K562 (cell line): ENCODE measurements around the gene ACTR3C. TPM values are rescaled to one million over a fixed set of nuclear protein-coding genes. Genes with fewer than 3 reads are reported as not detected.
A peak's percentile ranks its signal among the peaks of the same experiment; 100 is the strongest.

Experiments
- ATAC-seq: fragments of 200-7000 bp; cut with Tn5 transposase; 3 replicates; pipeline ENCODE4 v1.9.1; 2020; ENCODE audit warnings: moderate library complexity
- BruUV-seq: library from RNA; stranded (reverse); fragments of 400-500 nt; replicated peaks from 2 replicates; lab custom pipeline; 2021; lab: Mats Ljungman, UMichigan
- CTCF ChIA-PET: fragments of 300-600 bp; formaldehyde crosslinking; extraction: SDS; loops from one replicate; lab custom pipeline; 2021; ENCODE audit warnings: low intra/inter-chr PET ratio; lab: Yijun Ruan, JAX
- POLR2A ChIA-PET: fragments of 300-600, 350-650 bp; sonication (Branson Sonifier 250); formaldehyde crosslinking; extraction: SDS; loops from one replicate; lab custom pipeline; 2021; ENCODE audit warnings: antibody characterized with exemption, inconsistent platforms; lab: Yijun Ruan, JAX
- DNase-seq, 4 experiments: peaks; one replicate each; pipeline versions ENCODE4 v3.0.0 to v3.0.0-alpha.2; 2011 to 2018; ENCODE audit warnings: low spot score in 3 of 4, mixed read lengths in 3 of 4; ENCODE audit errors: extremely low read depth in 1 of 4
- FAIRE-seq: peaks from 2 replicates; lab custom pipeline; 2011; peaks lifted over from hg19 to GRCh38; lab: Jason Lieb, UNC
- H2AFZ ChIP-seq: 2 replicates; pipeline ENCODE4 v1.6.0; 2011; ENCODE audit warnings: low read depth, low read length, control low read depth, inconsistent platforms
- H3K27ac ChIP-seq: fragments of 200-600 bp; 3 replicates; pipeline ENCODE4 v1.8.0; 2011; ENCODE audit warnings: low read depth, mild to moderate bottlenecking, control low read depth, inconsistent platforms, low read length, moderate library complexity, mixed read lengths; ENCODE audit errors: extremely low read depth
- H3K27me3 ChIP-seq, 2 experiments: fragments of 300-600 bp in 1 of 2; 2 replicates in 1 of 2; 3 replicates in 1 of 2; pipeline versions ENCODE4 v1.6.0 to v1.8.0; 2011; ENCODE audit warnings: inconsistent platforms in 2 of 2, low read length in 2 of 2, mild to moderate bottlenecking in 1 of 2, mixed read lengths in 1 of 2, moderate library complexity in 1 of 2; ENCODE audit not compliant: control insufficient read depth in 2 of 2, insufficient read depth in 2 of 2
- H3K36me3 ChIP-seq: fragments of 300-600 bp; 3 replicates; pipeline ENCODE4 v1.8.0; 2011; ENCODE audit warnings: mild to moderate bottlenecking, low read length, inconsistent platforms; ENCODE audit not compliant: control insufficient read depth, insufficient read depth
- H3K4me1 ChIP-seq, 2 experiments: fragments of 200-600 bp in 1 of 2; replicated peaks in 1 of 2; 2 replicates in 1 of 2; 3 replicates in 1 of 2; pipeline versions ENCODE4 v1.5.1 to v1.8.0; 2011; ENCODE audit warnings: inconsistent platforms in 2 of 2, low read length in 2 of 2, mild to moderate bottlenecking in 1 of 2, mixed read lengths in 1 of 2, moderate library complexity in 1 of 2; ENCODE audit not compliant: control insufficient read depth in 2 of 2, insufficient read depth in 2 of 2
- H3K4me2 ChIP-seq: 2 replicates; pipeline ENCODE4 v1.6.1; 2011; ENCODE audit warnings: low read length, control low read depth, inconsistent platforms, mixed read lengths; ENCODE audit not compliant: insufficient read depth
- H3K4me3 ChIP-seq: fragments of 200-600 bp; sonication (generic), shearing (Covaris generic); 2 replicates; pipeline ENCODE4 v1.5.1; 2016; ENCODE audit warnings: control low read depth, inconsistent platforms
- H3K79me2 ChIP-seq: fragments of 200-600 bp; 3 replicates; pipeline ENCODE4 v1.8.0; 2011; ENCODE audit warnings: low read length, inconsistent platforms; ENCODE audit not compliant: control insufficient read depth, insufficient read depth
- H3K9ac ChIP-seq, 2 experiments: 2 replicates each; pipeline versions ENCODE4 v1.6.0 to v1.6.1; 2011; ENCODE audit warnings: low read depth in 2 of 2, low read length in 2 of 2, control low read depth in 1 of 2, inconsistent platforms in 1 of 2, mild to moderate bottlenecking in 1 of 2, mixed read lengths in 1 of 2; ENCODE audit not compliant: insufficient read depth in 1 of 2
- H3K9me1 ChIP-seq: one replicate; pipeline ENCODE4 v1.6.0; 2011; ENCODE audit warnings: inconsistent platforms, mild to moderate bottlenecking, low read length, moderate library complexity; ENCODE audit not compliant: control insufficient read depth, insufficient read depth
- H3K9me3 ChIP-seq: replicated peaks from 2 replicates; pipeline ENCODE4 v1.5.1; 2011; ENCODE audit warnings: low read depth, low read length, inconsistent platforms; ENCODE audit not compliant: control insufficient read depth, insufficient read depth
- H4K20me1 ChIP-seq: replicated peaks from 2 replicates; pipeline ENCODE4 v1.6.1; 2011; ENCODE audit warnings: low read length, inconsistent platforms, mixed read lengths; ENCODE audit not compliant: control insufficient read depth, insufficient read depth
- CHCHD3 ChIP-seq: fragments of 250-450 bp; sonication (Bioruptor Pico); IDR thresholded peaks from 2 replicates; pipeline ENCODE4 v2.1.2; 2022; ENCODE audit warnings: mild to moderate bottlenecking
- GATAD2A ChIP-seq: fragments of 450-650 bp; IDR thresholded peaks from 2 replicates; pipeline ENCODE4 v1.6.1; 2017
- HLTF ChIP-seq: fragments of 450-650 bp; IDR thresholded peaks from 2 replicates; pipeline ENCODE4 v1.6.1; 2016
- JUN ChIP-seq, 2 experiments: sonication (generic) in 1 of 2; formaldehyde crosslinking in 1 of 2; IDR thresholded peaks; 2 replicates each; pipeline versions ENCODE4 v1.6.1 to v1.8.0; 2012 to 2022; ENCODE audit warnings: borderline replicate concordance in 2 of 2, mild to moderate bottlenecking in 2 of 2, improper control_type of control experiment in 1 of 2, low read depth in 1 of 2, low read length in 1 of 2, missing genetic modification reagents in 1 of 2
- NONO ChIP-seq, 2 experiments: fragments of 200-400 bp in 1 of 2; fragments of 450-650 bp in 1 of 2; formaldehyde crosslinking in 1 of 2; IDR thresholded peaks; 2 replicates each; pipeline ENCODE4 v1.6.1; 2017; ENCODE audit warnings: low read depth in 2 of 2, mild to moderate bottlenecking in 2 of 2, moderate library complexity in 2 of 2, low read length in 1 of 2
- SMARCA5 ChIP-seq: fragments of 450-650 bp; IDR thresholded peaks from 2 replicates; pipeline ENCODE4 v1.6.1; 2016
- WHSC1 ChIP-seq: IDR thresholded peaks from one replicate; pipeline ENCODE4 v1.6.1; 2012; ENCODE audit warnings: low read length, control low read depth, inconsistent platforms
- ZNF184 ChIP-seq: sonication (generic); formaldehyde crosslinking; IDR thresholded peaks from 2 replicates; pipeline ENCODE4 v1.5.0; 2020; ENCODE audit warnings: missing genetic modification reagents
- ZNF253 ChIP-seq: fragments of 250-450 bp; sonication (Bioruptor Pico); conservative IDR thresholded peaks from 2 replicates; pipeline ENCODE4 v1.6.1; 2021; ENCODE audit warnings: mild to moderate bottlenecking
- WGBS: fragments of 100-300 bp; shearing (Covaris generic); methylation state at CpG from one replicate; pipeline ENCODE4 v1.1.6; 2016; ENCODE audit warnings: low coverage, mixed read lengths; ENCODE audit not compliant: insufficient coverage; ENCODE audit errors: missing lambda C conversion rate; 5-methylcytosine and 5-hydroxymethylcytosine counted together
- in situ Hi-C: fragments of 300-500 bp; cut with MboI; formaldehyde crosslinking; loops from 4 replicates; pipeline ENCODE4 v1.15.0; 2018; ENCODE audit warnings: inconsistent platforms, mixed read lengths
- intact Hi-C: fragments of 100-400 bp; cut with micrococcal nuclease; formaldehyde crosslinking; loops from 2 replicates; pipeline ENCODE4 v1.14.2; 2022
- polyA plus RNA-seq, 8 experiments: library from polyadenylated mRNA; depleted of rRNA in 4 of 8; stranded (reverse) in 5 of 8; unstranded in 3 of 8; fragments of >200 nt; fragmentation: Nextera tagmentation in 2 of 8; fragmentation: Illumina TruSeq in 1 of 8; extraction: Ambion mirVana in 2 of 8; extraction: Trizol in 1 of 8; gene quantifications; 2 replicates each; pipeline versions ENCODE4 v1.2.1 to v1.2.3, GENCODE V29; 2011 to 2014; ENCODE audit warnings: inconsistent platforms in 1 of 8, missing spikeins in 1 of 8
- total RNA-seq, 7 experiments: library from RNA; depleted of rRNA in 6 of 7; stranded (reverse); fragments of >200 nt in 6 of 7; fragmentation: Illumina TruSeq in 2 of 7; extraction: Trizol in 2 of 7; gene quantifications; 2 replicates each; pipeline versions ENCODE4 v1.2.1 to v1.2.3, GENCODE V29; 2011 to 2021; ENCODE audit warnings: low replicate concordance in 1 of 7
- TF ChIP-seq, protein P1 (sequence below), 2 experiments: IDR thresholded peaks; 2 replicates each; pipeline ENCODE4 v1.6.1; 2011; ENCODE audit warnings: borderline replicate concordance in 1 of 2, control low read depth in 1 of 2, low read depth in 1 of 2, low read length in 1 of 2, mild to moderate bottlenecking in 1 of 2, mixed read lengths in 1 of 2, moderate library complexity in 1 of 2; ENCODE audit not compliant: insufficient read depth in 1 of 2, insufficient read length in 1 of 2, poor library complexity in 1 of 2, severe bottlenecking in 1 of 2; ENCODE audit errors: extremely low read depth in 1 of 2
- TF ChIP-seq, protein P2 (sequence below): fragments of 250-450 bp; sonication (Bioruptor Pico); IDR thresholded peaks from 2 replicates; pipeline ENCODE4 v1.5.1; 2021; ENCODE audit warnings: mild to moderate bottlenecking
- TF ChIP-seq, protein P3 (sequence below), 3 experiments: fragments of 200-800 bp in 1 of 3; sonication (Bioruptor generic) in 1 of 3; sonication (generic) in 1 of 3; formaldehyde crosslinking in 1 of 3; IDR thresholded peaks; 2 replicates each; pipeline versions ENCODE4 v1.6.1 to v1.8.0; 2016 to 2022; ENCODE audit warnings: mild to moderate bottlenecking in 2 of 3, missing compliant biosample characterization in 2 of 3, missing genetic modification characterization in 2 of 3, missing genetic modification reagents in 1 of 3
- TF ChIP-seq, protein P4 (sequence below): fragments of 250-450 bp; sonication (Bioruptor Pico); IDR thresholded peaks from 2 replicates; pipeline ENCODE4 v1.5.0; 2021; ENCODE audit warnings: mild to moderate bottlenecking, moderate library complexity

ACTR3C gene
- total and polyA plus RNA-seq, 9 of the 15 experiments (the other 6 are each of a cell fraction or from before 2014, with no cell fraction given): 9.0 to 35.4 (median 13.3) TPM

DNA sequence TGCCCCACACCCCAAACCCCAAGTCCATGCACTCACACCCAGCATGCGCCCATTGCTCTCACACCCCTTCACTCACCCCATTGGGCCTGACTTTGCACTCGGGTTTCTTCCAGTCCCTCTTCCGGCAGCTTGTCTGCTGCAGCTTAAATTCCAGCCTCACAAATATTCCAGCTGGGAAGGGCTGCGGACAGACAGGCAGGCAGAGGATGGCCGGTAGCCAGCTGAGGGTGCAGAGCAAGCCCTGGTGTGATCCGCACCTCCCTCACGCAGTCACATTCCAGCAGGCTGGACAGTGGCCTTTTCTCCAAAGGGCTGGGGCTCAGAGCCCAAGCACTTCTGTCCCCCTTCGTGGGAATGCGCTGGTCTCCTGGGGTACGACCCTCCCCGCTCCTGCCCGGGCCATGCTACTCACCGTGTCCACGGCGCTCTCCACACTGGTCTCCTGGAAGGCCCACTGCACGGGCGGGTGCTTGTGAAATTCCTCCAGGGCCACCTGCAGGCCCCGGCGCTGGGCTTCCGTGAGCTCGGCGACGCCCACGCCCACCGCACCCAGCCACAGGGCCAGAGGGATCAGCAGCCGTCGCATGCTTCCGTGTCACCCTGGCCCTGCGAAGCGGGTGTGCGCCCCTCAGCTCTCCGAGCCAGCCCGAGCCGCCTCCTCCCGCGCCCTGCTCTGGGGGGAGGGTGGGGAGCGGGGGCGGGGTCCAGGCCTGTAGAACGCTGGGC is 16.8 kb upstream of the ACTR3C start:
- in situ Hi-C loops (no loop called here), intact Hi-C loops (no loop called here)
- H3K27ac ChIP-seq: no peak overlapping the region
- no peaks in the 10 kb centered on the region for H3K9me3 ChIP-seq
- peak overlapping the region in 1 of 2 experiments; percentile 72; a peak in 2 of 4 replicates for H3K9ac ChIP-seq
- WGBS: 39% methylated on average over 35 of the region's 39 CpGs
- H2AFZ ChIP-seq: no peak overlapping the region
- peaks cover 24% of the 10 kb centered on the region; the same call in 2 of the 3 replicates for H3K36me3 ChIP-seq
- ChIA-PET CTCF (no interaction called here), POLR2A (interaction anchor here (0.7 to 1.2 kb wide), 4 partner anchors 11 to 28 kb away, joined by 3 to 7 read pairs (median 3); partner anchors contain the start of gene REPIN1)
- FAIRE-seq (no peak), ATAC-seq (peak; percentile 39), DNase-seq (peak in 2 of 4 experiments; percentile 59 to 61)
- no peaks in the 10 kb centered on the region for H3K79me2 ChIP-seq
- no peak overlapping the region for H3K4me3 ChIP-seq
- H3K4me2 ChIP-seq: no peak overlapping the region
- peaks cover 10 to 15% of the 10 kb centered on the region in 2 experiments; a peak in 4 of 5 replicates for H3K27me3 ChIP-seq
- no TSS peak for BruUV-seq
- peaks cover 0 to 37% of the 10 kb centered on the region in 2 experiments; a peak in 3 of 5 replicates for H3K4me1 ChIP-seq
- H4K20me1 ChIP-seq: peaks cover 5% of the 10 kb centered on the region; the same call in 1 of the 2 replicates
- peaks cover 6% of the 10 kb centered on the region for H3K9me1 ChIP-seq
- no peak for TF ChIP-seq GATAD2A
- TF ChIP-seq, protein P1, sequence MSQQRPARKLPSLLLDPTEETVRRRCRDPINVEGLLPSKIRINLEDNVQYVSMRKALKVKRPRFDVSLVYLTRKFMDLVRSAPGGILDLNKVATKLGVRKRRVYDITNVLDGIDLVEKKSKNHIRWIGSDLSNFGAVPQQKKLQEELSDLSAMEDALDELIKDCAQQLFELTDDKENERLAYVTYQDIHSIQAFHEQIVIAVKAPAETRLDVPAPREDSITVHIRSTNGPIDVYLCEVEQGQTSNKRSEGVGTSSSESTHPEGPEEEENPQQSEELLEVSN (IDR thresholded peaks at IDR 0.05; ENCODE audit: borderline replicate concordance in 1 of 2, extremely low read depth in 1 of 2, insufficient read depth in 1 of 2, insufficient read length in 1 of 2, low read depth in 1 of 2, low read length in 1 of 2, poor library complexity in 1 of 2, severe bottlenecking in 1 of 2): peak in 1 of 2 experiments; percentile 37
- TF ChIP-seq NONO (IDR thresholded peaks at IDR 0.05; ENCODE audit: low read depth in 2 of 2, low read length in 1 of 2): no peak
- no peak for TF ChIP-seq WHSC1
- TF ChIP-seq SMARCA5: no peak
- no peak for TF ChIP-seq HLTF
- TF ChIP-seq ZNF184 (CRISPR knock-in tag): no peak
- no peak for TF ChIP-seq JUN (IDR thresholded peaks at IDR 0.05; ENCODE audit: borderline replicate concordance, low read depth, low read length)
- TF ChIP-seq JUN (CRISPR knock-in tag; IDR thresholded peaks at IDR 0.05; ENCODE audit: borderline replicate concordance): no peak
- TF ChIP-seq, protein P2, sequence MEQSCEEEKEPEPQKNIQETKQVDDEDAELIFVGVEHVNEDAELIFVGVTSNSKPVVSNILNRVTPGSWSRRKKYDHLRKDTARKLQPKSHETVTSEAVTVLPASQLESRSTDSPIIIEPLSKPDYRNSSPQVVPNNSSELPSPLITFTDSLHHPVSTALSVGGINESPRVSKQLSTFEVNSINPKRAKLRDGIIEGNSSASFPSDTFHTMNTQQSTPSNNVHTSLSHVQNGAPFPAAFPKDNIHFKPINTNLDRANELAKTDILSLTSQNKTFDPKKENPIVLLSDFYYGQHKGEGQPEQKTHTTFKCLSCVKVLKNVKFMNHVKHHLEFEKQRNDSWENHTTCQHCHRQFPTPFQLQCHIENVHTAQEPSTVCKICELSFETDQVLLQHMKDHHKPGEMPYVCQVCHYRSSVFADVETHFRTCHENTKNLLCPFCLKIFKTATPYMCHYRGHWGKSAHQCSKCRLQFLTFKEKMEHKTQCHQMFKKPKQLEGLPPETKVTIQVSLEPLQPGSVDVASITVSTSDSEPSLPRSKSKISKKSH (CRISPR knock-in tag): no peak
- TF ChIP-seq ZNF253 (CRISPR knock-in tag): no peak
- TF ChIP-seq CHCHD3: no peak
- TF ChIP-seq, protein P3, sequence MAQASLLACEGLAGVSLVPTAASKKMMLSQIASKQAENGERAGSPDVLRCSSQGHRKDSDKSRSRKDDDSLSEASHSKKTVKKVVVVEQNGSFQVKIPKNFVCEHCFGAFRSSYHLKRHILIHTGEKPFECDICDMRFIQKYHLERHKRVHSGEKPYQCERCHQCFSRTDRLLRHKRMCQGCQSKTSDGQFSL (CRISPR knock-in tag; IDR thresholded peaks at IDR 0.05): 0 out of 2 replicates have a peak, but pooled peaks have one; percentile 27
- TF ChIP-seq, protein P3 (tag; IDR thresholded peaks at IDR 0.05): no peak
- TF ChIP-seq, protein P4, sequence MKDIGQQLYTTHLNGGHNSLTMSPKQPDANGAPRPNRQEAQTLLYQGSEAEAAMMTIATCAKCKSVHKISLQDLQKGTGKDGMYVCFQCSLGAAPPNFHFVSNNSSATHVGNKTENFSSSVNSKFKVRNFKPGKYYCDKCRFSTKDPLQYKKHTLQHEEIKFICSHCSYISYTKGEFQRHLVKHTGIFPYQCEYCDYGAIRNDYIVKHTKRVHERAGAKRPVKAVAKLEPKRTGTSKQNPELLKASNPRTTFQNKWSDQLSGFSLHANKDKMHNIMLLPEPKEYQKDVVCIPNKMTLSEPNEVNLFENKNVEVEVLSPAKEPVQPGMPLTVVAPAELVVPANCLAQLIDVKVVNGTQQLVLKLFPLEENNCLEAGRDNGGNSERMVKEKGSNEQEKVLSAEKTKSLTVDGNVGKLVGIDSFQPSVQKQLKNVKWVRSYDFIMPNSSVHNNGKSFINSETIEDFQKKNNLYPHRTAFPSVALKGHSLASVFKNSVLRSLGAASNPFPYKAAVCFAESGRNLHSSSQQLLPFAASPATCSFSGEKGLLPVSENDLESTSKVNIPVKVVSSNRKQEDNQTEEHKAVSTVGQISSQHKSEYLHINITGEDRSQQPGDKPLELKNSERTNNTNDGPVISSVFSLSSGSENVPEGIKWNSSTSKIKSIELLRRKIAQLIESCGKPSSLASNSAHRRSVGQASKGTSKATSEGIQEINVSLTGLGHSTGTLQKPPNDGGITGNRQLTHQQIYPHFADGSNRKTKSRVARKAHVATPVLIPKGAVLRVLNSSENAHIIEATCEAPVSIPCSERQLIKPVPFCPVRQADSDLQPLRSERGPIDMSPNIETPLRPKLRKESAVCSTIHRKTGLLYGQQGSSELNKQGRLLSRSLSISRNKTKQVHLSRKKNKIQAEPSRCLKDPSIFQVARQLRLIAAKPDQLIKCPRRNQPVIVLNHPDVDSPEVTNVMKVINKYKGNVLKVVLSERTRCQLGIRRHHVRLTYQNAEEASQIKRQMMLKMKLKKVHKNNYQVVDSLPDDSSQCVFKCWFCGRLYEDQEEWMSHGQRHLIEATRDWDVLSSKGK (CRISPR knock-in tag): no peak
